ENCODE data around the gene EPPIN.
A peak's percentile ranks its signal among the peaks of the same experiment; 100 is the strongest.
"Not testable (repeated sequence)": the region's sequence is repeated elsewhere in the genome, so short reads cannot be mapped to it uniquely, and the experiment has no call there.

The EPPIN gene

DNA sequence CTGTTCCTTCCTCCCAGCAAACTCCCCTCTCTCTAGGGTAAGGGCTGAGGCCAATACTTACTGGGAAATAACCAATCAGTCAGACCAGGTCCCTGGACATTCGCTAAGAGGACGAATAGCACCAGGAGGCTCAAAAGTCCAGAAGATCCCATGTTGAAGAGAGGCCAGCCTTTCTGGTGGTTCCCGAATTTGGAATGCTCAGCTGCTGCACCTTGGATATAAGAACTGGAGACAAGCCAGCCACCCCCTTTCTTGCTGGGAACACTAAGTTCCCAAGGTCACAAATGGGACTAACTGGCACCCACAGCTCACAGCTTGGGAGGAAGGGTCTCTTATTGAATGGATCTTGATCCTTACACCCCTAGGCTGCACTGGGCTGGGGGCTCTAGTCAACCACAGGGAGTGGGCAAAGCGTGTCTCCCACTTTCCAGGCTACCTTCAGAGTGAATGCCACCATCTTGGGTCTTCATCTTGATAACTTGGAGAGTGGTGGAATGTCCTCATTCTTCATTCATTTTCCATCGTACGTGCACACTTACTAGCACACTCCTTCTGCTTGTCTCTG lies at the start of gene EPPIN:
Gene EPPIN, minus strand, starts transcription at position 196 of the 565 bp plus-strand sequence. Its CDS starts 44 bp downstream, at position 152.
- Histone ChIP-seq H3K4me3 (no peak within 1 kb of the TSS), H3K9me3 (ENCODE audit: low read depth, low read length) (no peaks in the 10 kb centered on the region), H3K36me3 (ENCODE audit: insufficient read depth, low read length) (no peaks in the 10 kb centered on the region), H3K27ac (no peak within 1 kb of the TSS), H3K9ac (ENCODE audit: insufficient read length) (no peak within 1 kb of the TSS)
- DNase-seq (ENCODE audit: low read depth, low spot score): no peak
- TF ChIP-seq EZH2 (IDR thresholded peaks at IDR 0.05): no peak
- TF ChIP-seq POLR2AphosphoS5 (IDR thresholded peaks at IDR 0.05; ENCODE audit: borderline replicate concordance, low read depth, low read length): no peak
- no peak for TF ChIP-seq FOXP2 (optimal IDR thresholded peaks at IDR 0.05; ENCODE audit: control extremely low read depth, extremely low read length, insufficient read depth)

DNA sequence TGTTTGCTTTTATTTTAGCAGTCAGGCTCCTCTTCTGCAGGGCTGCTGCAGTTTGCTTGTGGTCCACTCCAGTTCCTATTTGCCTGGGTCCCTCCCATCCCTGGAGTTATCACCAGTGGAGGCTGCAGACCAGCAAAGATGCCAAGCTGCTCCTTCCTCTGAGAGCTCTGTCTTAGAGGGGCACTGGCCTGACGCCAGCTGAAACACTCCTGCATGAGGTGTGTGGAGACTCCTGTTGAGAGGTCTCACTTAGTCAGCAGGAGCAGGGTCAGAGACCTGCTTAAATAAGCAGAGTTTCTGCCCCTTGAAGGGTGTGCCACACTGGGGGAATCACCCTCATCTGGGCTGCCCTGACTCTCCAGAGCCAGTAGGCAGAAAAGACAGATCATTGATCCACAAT lies 48.0 kb upstream of the EPPIN start:
- no peak overlapping the region for H3K4me3 ChIP-seq
- H3K36me3 ChIP-seq (ENCODE audit: insufficient read depth, low read length): no peaks in the 10 kb centered on the region
- H3K9ac ChIP-seq (ENCODE audit: insufficient read length): no peak overlapping the region
- H3K27ac ChIP-seq: no peak overlapping the region
- no peak for TF ChIP-seq POLR2AphosphoS5 (IDR thresholded peaks at IDR 0.05; ENCODE audit: borderline replicate concordance, low read depth, low read length)
- DNase-seq (ENCODE audit: low read depth, low spot score): no peak
- H3K9me3 ChIP-seq (ENCODE audit: low read depth, low read length): no peaks in the 10 kb centered on the region

DNA sequence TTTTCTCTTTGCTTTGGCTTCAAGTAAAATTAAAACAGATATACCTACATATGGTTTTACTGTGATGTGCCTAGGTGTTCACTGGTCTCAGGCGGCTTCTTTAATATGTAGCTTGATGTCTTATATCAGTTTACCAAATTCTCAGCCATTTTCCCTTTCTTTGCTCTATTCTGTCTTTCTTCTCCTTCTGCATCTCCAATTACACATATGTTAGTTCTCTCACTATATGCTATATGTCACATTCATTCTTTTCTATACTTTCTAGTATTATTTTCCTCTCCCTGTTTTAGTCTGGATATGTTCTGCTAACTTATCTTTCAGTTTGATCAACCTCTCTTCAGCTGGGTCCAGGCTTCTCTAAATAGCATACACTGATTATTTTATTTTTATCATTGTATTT lies 46.3 kb upstream of the EPPIN start:
- Histone ChIP-seq H3K9ac (ENCODE audit: insufficient read length) (no peak overlapping the region), H3K4me3 (no peak overlapping the region), H3K27ac (no peak overlapping the region), H3K36me3 (ENCODE audit: insufficient read depth, low read length) (no peaks in the 10 kb centered on the region), H3K9me3 (ENCODE audit: low read depth, low read length) (no peaks in the 10 kb centered on the region)
- DNase-seq (ENCODE audit: low read depth, low spot score): no peak
- TF ChIP-seq POLR2AphosphoS5 (IDR thresholded peaks at IDR 0.05; ENCODE audit: borderline replicate concordance, low read depth, low read length) (no peak), EZH2 (IDR thresholded peaks at IDR 0.05) (no peak), FOXP2 (optimal IDR thresholded peaks at IDR 0.05; ENCODE audit: control extremely low read depth, extremely low read length, insufficient read depth) (no peak)

DNA sequence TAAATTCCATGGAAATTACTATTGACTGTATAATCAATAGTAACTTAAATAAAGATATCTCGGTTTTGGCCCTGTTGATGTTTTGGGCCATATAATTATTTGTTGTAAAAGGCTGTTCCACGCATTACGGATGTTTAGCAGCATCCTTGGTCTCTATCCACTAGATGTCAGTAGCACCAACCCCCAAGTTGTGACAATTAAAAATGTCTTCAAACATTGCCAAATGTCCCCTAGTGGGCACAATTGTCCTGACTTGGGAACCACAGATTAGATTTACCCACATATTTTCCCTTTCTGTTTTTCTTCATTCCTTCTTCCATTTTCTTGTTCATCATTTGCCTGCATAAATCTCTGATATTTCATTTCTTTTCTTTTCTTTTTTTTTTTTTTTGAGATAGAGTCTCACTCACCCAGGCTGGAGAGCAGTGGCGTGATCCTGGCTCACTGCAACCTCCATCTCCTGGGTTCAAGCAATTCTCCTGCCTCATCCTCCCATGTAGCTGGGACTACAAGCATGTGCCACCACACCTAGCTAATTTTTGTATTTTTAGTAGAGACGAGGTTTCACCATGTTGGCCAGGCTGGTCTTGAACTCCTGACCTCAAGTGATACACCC lies 45.5 kb upstream of the EPPIN start:
- Histone ChIP-seq H3K36me3 (ENCODE audit: insufficient read depth, low read length) (no peaks in the 10 kb centered on the region), H3K9me3 (ENCODE audit: low read depth, low read length) (no peaks in the 10 kb centered on the region), H3K27ac (no peak overlapping the region), H3K9ac (ENCODE audit: insufficient read length) (no peak overlapping the region), H3K4me3 (no peak overlapping the region)
- TF ChIP-seq EZH2 (IDR thresholded peaks at IDR 0.05): no peak
- peak; percentile 20 for DNase-seq (ENCODE audit: low read depth, low spot score)

DNA sequence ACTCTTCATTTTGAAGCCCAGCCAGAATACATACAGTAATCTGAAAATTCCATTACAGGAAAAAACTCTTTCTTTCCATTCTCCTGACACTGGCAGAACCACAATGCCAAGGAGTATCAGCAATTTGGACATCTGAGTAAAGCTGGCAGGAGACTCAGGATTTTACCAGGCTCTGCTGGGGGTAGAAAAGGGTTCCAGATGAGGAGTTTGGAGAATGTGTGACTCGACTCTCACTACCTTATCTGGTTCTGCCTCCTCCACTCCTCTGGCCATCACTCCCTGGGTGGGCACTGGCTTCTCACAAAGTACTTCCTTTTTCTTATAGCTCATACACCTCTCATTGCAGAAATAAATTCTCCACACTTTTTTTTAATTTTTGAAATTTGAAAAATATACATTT lies 42.5 kb upstream of the EPPIN start:
- Histone ChIP-seq H3K9me3 (ENCODE audit: low read depth, low read length) (no peaks in the 10 kb centered on the region), H3K9ac (ENCODE audit: insufficient read length) (no peak overlapping the region), H3K36me3 (ENCODE audit: insufficient read depth, low read length) (no peaks in the 10 kb centered on the region), H3K27ac (no peak overlapping the region), H3K4me3 (no peak overlapping the region)
- TF ChIP-seq EZH2 (IDR thresholded peaks at IDR 0.05): no peak
- no peak for TF ChIP-seq FOXP2 (optimal IDR thresholded peaks at IDR 0.05; ENCODE audit: control extremely low read depth, extremely low read length, insufficient read depth)
- TF ChIP-seq POLR2AphosphoS5 (IDR thresholded peaks at IDR 0.05; ENCODE audit: borderline replicate concordance, low read depth, low read length): no peak
- DNase-seq (ENCODE audit: low read depth, low spot score): no peak

DNA sequence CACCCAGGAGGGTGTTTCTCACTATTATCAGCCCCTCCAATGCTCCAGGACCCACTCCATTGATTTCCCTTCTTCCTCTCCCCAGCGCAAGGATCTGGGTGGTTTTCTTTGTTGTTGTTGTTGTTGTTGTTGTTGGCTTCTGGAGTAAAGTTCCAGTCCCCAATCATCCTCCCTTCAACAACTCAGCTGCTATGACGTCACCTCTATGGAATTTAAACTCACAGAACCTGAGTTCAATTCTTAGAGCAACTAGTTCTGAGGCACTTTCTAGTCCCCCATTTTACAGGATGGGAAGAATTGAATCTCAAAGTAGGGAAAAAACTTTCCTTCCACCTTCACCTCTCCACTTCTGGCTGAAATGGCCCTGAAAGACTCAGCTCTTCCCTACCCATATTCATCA lies 41.6 kb upstream of the EPPIN start:
- DNase-seq (ENCODE audit: low read depth, low spot score): no peak
- TF ChIP-seq POLR2AphosphoS5 (IDR thresholded peaks at IDR 0.05; ENCODE audit: borderline replicate concordance, low read depth, low read length): no peak
- TF ChIP-seq EZH2 (IDR thresholded peaks at IDR 0.05): no peak
- no peaks in the 10 kb centered on the region for H3K9me3 ChIP-seq (ENCODE audit: low read depth, low read length)
- H3K36me3 ChIP-seq (ENCODE audit: insufficient read depth, low read length): no peaks in the 10 kb centered on the region
- H3K27ac ChIP-seq: no peak overlapping the region
- H3K9ac ChIP-seq (ENCODE audit: insufficient read length): no peak overlapping the region
- no peak overlapping the region for H3K4me3 ChIP-seq

- H3K4me3 ChIP-seq; DNase-seq (ENCODE audit: low read depth, low spot score): not testable (repeated sequence)
Measured at GRCh38 chr20:45585986-45586385, 38.8 kb upstream of the EPPIN start.

GRCh38 chr20:45584294-45584693 lies 37.1 kb upstream of the EPPIN start:
- H3K27ac ChIP-seq; H3K4me3 ChIP-seq; H3K9ac ChIP-seq (ENCODE audit: insufficient read length); H3K36me3 ChIP-seq (ENCODE audit: insufficient read depth, low read length); DNase-seq (ENCODE audit: low read depth, low spot score); H3K9me3 ChIP-seq (ENCODE audit: low read depth, low read length): not testable (repeated sequence)

More at GRCh38 chr20:45585986-45586385, 38.8 kb upstream of the EPPIN start:
- not testable (repeated sequence) for H3K36me3 ChIP-seq (ENCODE audit: insufficient read depth, low read length); H3K9ac ChIP-seq (ENCODE audit: insufficient read length); H3K27ac ChIP-seq; H3K9me3 ChIP-seq (ENCODE audit: low read depth, low read length)

DNA sequence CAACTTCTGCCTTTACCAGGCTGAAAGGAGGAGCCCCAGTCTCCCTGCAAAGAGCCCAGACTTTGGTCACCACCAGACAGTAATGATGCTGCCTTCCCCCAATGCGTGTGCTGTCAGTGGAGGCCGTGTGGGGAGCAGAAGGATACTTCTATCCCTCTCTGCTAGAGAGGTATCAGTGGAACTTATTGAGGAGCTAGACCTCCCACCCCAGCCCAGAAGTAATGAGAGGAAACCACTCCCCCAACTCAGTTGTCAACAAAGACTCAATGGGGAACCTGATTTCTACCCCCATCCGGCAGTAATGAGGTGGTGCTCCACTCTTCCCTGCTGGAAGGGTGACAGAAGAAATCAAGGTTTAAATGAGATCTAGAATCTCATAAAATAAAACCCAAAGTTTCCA lies 36.3 kb upstream of the EPPIN start:
- no peak for DNase-seq (ENCODE audit: low read depth, low spot score)
- H3K27ac ChIP-seq: no peak overlapping the region
- H3K4me3 ChIP-seq: no peak overlapping the region
- no peak for TF ChIP-seq POLR2AphosphoS5 (IDR thresholded peaks at IDR 0.05; ENCODE audit: borderline replicate concordance, low read depth, low read length)
- no peak overlapping the region for H3K9ac ChIP-seq (ENCODE audit: insufficient read length)
- H3K36me3 ChIP-seq (ENCODE audit: insufficient read depth, low read length): no peaks in the 10 kb centered on the region
- H3K9me3 ChIP-seq (ENCODE audit: low read depth, low read length): no peaks in the 10 kb centered on the region
